Ammon's horn (tissue), 1 donor: ENCODE data around the gene RTF1.
A peak's percentile ranks its signal among the peaks of the same experiment; 100 is the strongest.

Source experiments
- DNase-seq: peaks from one replicate; pipeline ENCODE4 v3.0.0-alpha.2; 2016; ENCODE audit warnings: low spot score

Gene RTF1

DNA sequence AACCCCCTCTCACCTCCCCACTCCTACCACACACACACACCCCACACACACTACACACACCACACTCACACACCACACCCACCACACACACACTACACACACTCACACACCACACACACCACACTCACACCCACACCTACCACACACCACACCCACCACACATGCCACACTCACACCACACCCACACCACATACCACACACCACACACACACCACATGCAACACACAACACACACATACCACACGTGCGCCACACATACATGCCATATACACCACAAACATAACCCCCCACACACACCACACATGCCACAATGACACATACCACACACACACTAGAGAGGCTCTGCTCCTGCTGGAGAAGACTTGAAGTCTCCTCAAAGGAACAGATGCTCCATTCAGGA, 70.9 kb downstream of the RTF1 start:
- no peak for DNase-seq

DNA sequence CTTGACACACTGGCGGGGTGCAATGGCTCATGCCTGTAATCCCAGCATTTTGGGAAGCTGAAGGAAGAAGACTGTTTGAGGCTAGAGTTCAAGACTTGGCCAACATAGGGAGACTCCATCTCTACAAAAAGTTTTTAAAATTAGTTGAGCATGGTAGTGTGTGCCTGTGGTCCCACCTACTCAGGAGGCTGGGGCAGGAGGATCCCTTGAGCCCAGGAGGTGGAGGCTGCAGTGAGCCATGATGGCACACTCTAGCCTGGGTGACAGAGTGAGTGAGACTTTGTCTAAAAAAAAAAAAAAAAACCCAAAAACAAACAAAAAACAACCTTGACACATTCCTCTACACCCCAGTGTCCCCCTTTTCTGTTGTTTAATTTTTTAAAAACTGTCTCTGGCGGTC, 72.7 kb downstream of the RTF1 start:
- DNase-seq: no peak

DNA sequence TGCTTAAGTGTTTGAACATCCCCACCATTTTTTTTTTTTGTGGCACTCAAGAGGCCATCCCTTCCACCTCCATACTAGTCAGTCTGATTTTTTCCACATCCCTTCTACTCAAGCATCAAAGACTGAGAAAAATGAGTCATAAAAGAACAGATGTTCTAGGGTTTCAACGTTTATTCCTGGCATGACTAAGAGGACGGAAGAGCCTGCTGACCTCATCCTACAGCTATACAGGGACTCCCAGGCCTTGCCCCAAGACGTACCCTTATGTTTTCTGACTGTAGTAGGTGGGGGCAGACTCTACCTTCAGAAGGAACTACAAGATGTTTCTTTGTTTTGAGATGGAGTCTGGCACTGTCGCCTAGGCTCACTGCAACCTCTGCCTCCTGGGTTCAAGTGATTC, 73.5 kb downstream of the RTF1 start:
- no peak for DNase-seq

DNA sequence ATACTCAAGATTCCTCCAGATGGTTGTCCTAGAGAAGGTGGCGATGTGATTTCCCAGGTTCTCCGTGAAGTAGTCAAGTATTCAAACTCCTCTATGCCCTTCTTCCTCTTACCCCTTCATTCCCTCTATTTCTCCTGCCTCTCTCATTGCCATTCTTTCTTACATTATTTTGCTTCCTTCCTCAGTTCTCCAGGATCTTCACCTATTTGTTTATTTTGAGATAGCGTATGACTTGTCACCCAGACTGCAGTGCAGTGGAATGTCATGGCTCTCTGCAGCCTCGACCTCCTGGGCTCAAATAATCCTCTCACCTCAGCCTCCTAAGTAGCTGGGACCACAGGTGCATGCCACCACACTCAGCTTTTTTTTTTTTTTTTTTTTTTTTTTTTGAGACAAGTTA, 75.0 kb downstream of the RTF1 start:
- no peak for DNase-seq

DNA sequence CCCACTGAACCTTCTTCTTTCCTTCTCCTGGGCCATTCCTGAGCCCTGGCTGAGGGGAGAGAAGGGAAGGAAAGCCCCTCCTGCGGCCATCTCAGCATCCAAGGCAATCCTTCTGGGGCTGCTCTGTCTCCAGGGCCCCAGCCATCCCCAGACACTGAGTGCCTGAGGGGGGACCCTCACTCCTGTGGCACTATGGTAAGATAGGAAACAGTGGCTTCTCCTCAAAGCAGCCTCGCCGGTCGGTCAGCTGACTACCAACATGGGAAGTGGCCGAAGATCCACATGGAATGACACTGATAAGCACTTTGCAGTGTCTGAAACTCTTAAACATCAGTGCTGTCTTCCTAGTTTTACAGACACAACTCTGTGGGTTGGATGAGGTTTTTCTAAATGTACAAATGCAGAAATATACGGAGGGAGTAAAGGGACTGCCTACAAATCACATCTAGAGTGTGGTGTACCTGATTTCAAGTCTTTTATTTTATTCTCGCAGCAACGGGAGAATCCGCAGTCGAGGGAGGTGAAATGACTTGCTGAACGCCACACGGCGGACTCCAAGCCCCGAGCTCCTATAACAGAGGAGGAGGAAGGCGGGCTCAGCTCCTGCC, 75.8 kb downstream of the RTF1 start:
- no peak for DNase-seq

- DNase-seq: peak; percentile 60
These were observed 76.5 kb downstream of the RTF1 start, which contains the start of gene ITPKA for GRCh38 chr15:41493205-41493901. TSS of gene ITPKA (plus strand) at chr15:41493874. CDS start at chr15:41493928, 54 bp downstream.

- no peak for DNase-seq
These were observed 77.0 kb downstream of the RTF1 start for GRCh38 chr15:41493902-41494189.

- no peak for DNase-seq
These were observed 77.5 kb downstream of the RTF1 start for GRCh38 chr15:41494190-41494921.

- DNase-seq: no peak
These were observed 78.2 kb downstream of the RTF1 start for GRCh38 chr15:41494922-41495735.

DNA sequence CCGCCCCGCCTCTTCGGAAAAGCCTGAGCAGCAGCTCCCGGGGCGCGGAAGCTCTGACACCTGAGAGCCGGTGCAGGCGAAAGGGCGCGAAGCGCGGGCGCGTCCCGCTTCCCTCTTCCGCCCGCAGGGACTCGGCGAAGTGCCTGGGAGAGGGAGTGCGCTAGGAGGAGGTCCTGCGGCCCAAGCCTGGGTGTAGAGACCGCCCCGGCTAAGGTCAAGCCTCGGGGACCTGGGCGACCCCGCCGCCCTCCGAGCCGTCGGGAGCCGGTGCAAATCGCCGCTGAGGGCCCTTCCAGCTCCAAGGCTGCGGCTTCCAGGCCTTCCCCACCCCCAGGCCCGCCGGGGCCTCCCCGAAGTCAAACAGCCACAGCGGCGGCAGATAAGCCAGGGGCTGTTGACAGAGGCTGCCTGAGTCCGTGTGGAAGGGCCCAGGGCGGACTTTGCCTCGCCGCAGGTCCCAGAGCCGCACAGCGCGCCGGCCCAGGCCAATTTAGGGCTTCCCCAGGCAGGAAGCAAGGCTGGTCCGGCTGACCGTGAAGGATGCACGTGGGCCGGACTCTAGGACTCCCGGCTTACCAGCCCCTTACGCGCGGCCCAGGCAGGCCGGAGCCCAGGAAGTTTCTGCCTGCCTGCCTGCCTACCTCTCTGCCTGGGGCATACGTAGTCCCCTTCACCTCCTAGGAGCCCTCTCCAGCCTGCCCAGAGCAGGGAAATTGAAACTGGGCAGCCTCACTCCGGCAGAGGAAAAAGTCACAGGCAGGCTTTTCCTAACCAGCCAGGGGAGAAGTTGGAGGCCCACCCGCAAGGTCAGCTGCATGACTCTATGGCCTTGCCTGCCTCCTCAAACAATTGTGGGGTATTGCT, 79.1 kb downstream of the RTF1 start:
- no peak for DNase-seq

GRCh38 chr15:41498657-41499056, 81.8 kb downstream of the RTF1 start:
- DNase-seq: no peak

DNA sequence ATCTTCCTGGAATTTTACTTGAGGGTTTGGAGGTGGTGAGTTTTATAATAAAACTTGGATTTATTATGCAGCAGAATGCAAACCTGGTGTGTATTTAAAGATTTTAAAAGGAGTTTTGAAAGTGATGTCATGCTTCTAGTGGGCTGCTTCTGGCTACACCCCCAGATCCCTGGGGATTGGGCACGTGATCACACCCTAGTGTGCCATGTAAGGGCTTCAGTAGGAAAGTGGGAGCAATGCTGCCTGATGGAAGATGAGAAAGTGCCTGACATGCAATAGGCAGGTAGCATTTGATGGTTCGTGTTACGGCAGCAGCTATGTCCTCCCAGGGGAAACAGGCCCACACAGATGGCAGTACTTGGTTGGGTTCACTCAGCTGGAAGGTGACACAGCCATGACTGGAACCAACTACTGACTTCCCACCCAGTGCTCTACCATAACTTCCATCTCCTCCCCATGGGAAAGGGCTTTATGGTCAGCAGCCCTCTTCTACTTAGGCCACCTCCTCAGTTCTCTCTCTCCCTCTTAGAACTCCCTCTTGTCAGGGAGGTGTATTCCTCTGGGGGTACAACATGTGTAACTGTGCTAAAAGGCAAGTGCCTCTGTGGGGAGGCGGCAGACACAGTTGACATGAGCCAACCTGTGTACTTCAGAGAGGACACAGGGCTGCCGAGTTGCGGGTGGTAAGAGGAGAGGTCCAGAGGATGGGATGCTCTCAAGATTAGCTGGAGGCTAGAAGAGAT, 82.4 kb downstream of the RTF1 start:
- DNase-seq: peak; percentile 56

GRCh38 chr15:41501191-41501917, 84.5 kb downstream of the RTF1 start:
- no peak for DNase-seq

DNA sequence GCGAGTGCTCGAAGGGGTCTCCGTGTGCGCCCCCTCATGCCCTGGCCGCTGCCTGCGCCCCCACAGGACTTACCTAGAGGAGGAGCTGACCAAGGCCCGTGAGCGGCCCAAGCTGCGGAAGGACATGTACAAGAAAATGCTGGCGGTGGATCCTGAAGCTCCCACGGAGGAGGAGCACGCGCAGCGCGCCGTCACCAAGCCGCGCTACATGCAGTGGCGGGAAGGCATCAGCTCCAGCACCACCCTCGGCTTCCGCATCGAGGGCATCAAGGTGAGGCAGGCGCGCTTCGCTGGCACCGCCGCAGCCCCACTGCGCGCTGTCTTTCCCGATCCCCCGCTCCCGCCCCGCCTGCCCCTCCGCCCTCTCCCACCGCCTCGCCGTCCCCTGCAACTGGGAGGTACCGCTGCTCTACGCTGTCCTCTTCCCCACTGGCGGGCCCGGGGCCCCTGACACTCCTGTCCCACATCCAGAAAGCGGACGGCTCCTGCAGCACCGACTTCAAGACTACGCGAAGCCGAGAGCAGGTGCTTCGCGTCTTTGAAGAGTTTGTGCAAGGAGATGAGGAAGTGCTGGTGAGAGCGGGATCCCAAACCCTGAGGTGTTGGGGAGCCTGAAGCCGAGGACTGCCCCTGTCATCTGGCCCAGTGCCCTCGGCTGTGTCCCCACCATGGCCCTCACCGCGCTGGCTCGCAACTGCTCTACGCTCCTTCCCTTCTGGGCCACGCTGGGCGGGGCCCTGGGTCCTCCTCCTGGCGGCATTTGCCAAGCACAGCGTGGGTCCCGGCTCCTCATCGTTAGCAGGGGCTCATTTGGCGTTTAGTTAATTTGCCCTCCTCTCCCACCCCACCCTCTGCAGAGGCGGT, 85.3 kb downstream of the RTF1 start:
- DNase-seq: no peak

DNA sequence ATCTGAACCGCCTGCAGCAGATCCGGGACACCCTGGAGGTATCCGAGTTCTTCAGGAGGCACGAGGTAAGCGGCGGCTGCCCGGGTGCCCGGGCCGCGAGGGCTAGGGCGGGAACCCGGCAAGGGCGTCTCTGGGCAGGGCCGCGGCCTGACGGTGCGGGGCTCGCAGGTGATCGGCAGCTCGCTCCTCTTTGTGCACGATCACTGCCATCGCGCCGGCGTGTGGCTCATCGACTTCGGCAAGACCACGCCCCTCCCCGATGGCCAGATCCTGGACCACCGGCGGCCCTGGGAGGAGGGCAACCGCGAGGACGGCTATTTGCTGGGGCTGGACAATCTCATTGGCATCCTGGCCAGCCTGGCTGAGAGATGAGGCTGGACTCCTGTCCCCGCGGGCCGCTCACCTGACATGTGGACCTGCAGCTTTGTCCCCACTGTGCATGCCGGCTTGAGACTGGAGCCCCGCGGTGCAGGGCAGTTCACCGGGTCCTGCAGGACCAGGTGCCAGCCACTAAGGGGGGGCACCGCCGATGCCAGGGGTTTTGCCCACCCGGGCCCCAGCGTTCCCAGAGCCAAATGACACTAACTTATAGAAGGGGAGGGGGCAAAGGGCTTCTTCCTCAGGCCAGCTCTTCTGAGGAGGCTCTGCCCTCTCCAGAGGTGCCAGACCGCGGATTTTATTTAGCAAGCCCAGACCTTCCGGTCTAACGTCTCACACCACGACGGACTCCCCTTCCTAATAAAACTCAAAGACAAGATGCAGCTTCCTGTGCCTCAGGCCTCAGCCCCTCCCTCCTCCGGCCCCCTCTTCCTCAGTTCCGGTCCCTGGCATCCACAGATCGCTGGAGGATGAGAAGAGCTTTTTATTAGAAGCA, 86.1 kb downstream of the RTF1 start:
- DNase-seq: no peak

GRCh38 chr15:41503669-41504010, 86.7 kb downstream of the RTF1 start:
- DNase-seq: no peak

GRCh38 chr15:41504751-41505492, 88.0 kb downstream of the RTF1 start:
- DNase-seq: no peak

DNA sequence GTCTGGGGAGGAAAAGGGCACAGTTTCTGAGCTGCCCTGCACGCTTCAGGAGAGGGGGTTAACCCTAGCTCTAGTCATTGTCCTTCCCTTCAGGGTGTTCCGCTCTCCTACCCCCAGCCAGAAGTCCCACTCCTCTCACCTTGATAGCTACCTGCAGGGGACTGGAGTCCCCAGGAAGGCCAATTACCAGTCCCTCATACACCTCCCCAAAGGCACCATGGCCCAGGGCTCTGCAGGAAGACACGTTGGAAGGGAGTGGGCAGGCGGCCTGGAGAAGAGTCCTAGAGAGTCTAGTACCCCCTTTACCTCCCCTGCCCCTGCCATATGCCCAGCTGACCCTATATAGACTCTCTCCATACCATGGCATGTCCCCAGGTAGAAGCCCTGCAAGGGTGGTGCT, 88.9 kb downstream of the RTF1 start:
- no peak for DNase-seq
